SU-DHL-6 (cell line): ENCODE results near the gene SLC6A12.

ENCODE experiments used
- EZH2phosphoT487 ChIP-seq: fragments of 200-600 bp; sonication (generic), shearing (Covaris generic); conservative IDR thresholded peaks from 2 replicates; pipeline ENCODE4 v1.6.1; 2018; ENCODE audit warnings: mild to moderate bottlenecking, antibody characterized with exemption, low read length, moderate library complexity, mixed read lengths
- TF ChIP-seq, protein P1 (sequence below): fragments of 200-600 bp; sonication (generic); IDR thresholded peaks from one replicate; pipeline ENCODE4 v1.5.1; 2017; ENCODE audit warnings: antibody characterized with exemption, mild to moderate bottlenecking, low read length, moderate library complexity; ENCODE audit not compliant: insufficient read depth, poor library complexity, severe bottlenecking

GRCh38 chr12:207804-208203 lies 6.2 kb downstream of the SLC6A12 start:
- TF ChIP-seq EZH2phosphoT487, result no peak
- TF ChIP-seq, protein P1, sequence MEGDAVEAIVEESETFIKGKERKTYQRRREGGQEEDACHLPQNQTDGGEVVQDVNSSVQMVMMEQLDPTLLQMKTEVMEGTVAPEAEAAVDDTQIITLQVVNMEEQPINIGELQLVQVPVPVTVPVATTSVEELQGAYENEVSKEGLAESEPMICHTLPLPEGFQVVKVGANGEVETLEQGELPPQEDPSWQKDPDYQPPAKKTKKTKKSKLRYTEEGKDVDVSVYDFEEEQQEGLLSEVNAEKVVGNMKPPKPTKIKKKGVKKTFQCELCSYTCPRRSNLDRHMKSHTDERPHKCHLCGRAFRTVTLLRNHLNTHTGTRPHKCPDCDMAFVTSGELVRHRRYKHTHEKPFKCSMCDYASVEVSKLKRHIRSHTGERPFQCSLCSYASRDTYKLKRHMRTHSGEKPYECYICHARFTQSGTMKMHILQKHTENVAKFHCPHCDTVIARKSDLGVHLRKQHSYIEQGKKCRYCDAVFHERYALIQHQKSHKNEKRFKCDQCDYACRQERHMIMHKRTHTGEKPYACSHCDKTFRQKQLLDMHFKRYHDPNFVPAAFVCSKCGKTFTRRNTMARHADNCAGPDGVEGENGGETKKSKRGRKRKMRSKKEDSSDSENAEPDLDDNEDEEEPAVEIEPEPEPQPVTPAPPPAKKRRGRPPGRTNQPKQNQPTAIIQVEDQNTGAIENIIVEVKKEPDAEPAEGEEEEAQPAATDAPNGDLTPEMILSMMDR, result no peak
